AG09309 (cell line): ENCODE results near the gene IL17B.

Experiments
- DNase-seq: peaks from one replicate; pipeline ENCODE4 v3.0.0-alpha.2; 2010; ENCODE audit warnings: low read depth
- H3K4me3 ChIP-seq: 2 replicates; pipeline ENCODE4 v1.5.1; 2011; ENCODE audit warnings: mild to moderate bottlenecking, low read depth, low read length, moderate library complexity; ENCODE audit not compliant: control insufficient read depth
- CTCF ChIP-seq: IDR thresholded peaks from 2 replicates; pipeline ENCODE4 v1.5.1; 2011; ENCODE audit warnings: mild to moderate bottlenecking, low read depth, low read length, inconsistent platforms; ENCODE audit not compliant: insufficient read depth, control insufficient read depth; ENCODE audit errors: missing control alignments

The IL17B gene

DNA sequence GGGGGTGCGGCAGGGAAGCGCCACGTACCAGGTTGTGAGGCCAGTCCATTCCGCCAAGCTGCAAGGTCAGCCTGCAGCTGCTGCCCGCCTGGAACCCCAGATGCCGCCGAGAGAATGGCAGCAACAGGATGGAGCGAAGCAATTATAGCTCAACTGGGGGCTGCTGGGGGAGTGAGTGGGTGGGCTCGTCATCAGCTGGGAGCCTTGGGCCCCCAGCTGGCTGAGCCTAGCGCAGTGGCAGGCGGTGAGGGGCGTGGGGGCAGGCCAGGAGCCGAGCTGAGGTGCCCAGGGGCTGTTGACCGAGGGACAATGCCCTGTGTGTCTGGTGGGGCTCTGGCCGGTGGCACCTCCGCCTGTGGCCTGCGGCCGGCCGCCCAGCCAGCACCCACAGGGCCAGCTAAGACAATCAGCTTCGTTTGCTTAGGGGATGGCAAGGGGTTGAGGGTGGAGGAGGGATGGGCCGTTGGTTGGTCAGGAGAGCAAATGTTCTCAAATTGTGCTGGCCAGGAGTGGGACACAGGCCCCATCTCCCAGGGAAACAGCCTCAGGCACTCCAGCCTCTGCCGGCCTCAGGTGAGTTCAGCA is at the start of gene IL17B:
TSS of gene IL17B (minus strand) at position 116 of the 585 bp plus-strand sequence. CDS start at position 49, 67 bp downstream.
- no peak for DNase-seq
- no peak within 1 kb of the TSS for H3K4me3 ChIP-seq
- TF ChIP-seq CTCF = no peak

- no peak for DNase-seq
- no peak for TF ChIP-seq CTCF
These were observed 48.9 kb upstream of the IL17B start for GRCh38 chr5:149428032-149428431.

GRCh38 chr5:149427374-149427773 is 48.3 kb upstream of the IL17B start:
- no peak for TF ChIP-seq CTCF
- H3K4me3 ChIP-seq = no peak overlapping the region

More at GRCh38 chr5:149428032-149428431, 48.9 kb upstream of the IL17B start:
- H3K4me3 ChIP-seq = no peak overlapping the region

DNA sequence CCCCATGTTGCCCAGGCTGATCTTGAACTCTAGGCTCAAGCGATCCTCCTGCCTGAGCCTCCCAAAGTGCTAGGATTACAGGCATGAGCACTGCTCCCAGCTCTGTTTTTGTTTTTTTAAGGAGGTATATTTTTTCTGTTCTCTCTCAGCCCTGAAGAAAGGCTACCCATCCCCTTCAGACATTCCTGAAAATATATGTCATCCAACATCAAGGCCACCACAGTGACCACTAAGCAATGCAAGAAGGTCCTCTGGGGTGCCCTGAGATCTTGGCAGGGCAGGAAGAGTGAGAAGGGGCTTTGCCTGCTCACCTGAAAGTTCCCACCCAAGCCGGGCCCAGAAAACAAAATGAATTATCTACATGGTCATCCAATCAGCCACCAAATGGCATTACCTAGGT is 47.8 kb upstream of the IL17B start:
- no peak for DNase-seq
- no peak overlapping the region for H3K4me3 ChIP-seq
- no peak for TF ChIP-seq CTCF

More at GRCh38 chr5:149427374-149427773, 48.3 kb upstream of the IL17B start:
- DNase-seq = no peak

GRCh38 chr5:149425729-149426128 is 46.6 kb upstream of the IL17B start:
- TF ChIP-seq CTCF = no peak
- no peak for DNase-seq
- no peak overlapping the region for H3K4me3 ChIP-seq

DNA sequence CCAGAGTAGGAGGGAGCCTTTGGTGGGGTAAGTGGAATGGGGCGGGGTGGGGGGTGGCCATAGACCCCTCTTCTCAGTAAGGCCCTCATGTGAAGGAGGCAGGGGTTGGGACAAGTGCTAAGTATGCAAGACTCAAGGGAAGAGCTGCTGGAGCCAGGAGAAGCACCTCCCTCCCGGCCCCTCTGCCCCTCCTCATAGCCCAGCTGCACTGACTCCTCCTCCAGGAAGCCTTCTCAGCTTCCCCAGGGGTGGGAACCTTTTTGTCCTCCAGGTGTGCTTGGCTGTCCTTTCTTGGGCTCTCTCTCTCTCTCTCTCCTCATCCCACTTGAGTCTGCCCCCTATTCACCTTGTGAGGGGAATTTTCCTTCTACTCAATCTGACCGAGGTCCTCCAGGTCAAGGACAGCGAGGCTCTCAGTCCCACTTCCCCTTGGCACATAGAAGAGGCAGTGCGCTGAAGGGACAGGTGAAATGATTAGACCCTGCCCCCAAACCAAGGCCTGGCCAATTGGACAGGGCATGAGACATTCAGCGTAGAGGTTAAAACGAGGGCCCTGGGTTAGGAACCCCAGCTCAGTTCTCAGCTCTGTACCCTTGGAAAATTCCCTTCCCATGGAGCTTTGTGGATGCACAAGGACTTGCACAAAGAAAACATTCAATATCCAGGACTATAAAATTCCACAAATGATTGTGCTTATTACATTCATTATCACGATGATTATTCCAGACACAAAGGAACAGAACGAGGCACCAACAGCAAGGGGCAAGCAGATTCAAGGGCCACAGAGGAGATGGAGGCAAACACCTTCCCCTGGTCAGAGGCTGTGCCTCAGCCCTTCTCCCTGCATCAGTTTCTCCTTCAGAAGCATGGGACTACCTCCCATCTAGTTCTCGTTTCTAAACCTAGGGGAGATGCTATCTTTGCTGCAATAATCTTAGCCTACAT is 45.6 kb upstream of the IL17B start:
- DNase-seq = no peak
- no peak overlapping the region for H3K4me3 ChIP-seq
- no peak for TF ChIP-seq CTCF
